GM12892 (cell line): ENCODE results near the gene FERD3L.

Source experiments
- POLR2AphosphoS5 ChIP-seq: IDR thresholded peaks from 2 replicates; pipeline ENCODE4 v1.6.1; 2011; ENCODE audit warnings: low read depth, low read length, control low read depth
- TAF1 ChIP-seq: IDR thresholded peaks from 2 replicates; pipeline ENCODE4 v1.6.1; 2011; ENCODE audit warnings: low read depth, mild to moderate bottlenecking, control low read depth, low read length, borderline replicate concordance

DNA sequence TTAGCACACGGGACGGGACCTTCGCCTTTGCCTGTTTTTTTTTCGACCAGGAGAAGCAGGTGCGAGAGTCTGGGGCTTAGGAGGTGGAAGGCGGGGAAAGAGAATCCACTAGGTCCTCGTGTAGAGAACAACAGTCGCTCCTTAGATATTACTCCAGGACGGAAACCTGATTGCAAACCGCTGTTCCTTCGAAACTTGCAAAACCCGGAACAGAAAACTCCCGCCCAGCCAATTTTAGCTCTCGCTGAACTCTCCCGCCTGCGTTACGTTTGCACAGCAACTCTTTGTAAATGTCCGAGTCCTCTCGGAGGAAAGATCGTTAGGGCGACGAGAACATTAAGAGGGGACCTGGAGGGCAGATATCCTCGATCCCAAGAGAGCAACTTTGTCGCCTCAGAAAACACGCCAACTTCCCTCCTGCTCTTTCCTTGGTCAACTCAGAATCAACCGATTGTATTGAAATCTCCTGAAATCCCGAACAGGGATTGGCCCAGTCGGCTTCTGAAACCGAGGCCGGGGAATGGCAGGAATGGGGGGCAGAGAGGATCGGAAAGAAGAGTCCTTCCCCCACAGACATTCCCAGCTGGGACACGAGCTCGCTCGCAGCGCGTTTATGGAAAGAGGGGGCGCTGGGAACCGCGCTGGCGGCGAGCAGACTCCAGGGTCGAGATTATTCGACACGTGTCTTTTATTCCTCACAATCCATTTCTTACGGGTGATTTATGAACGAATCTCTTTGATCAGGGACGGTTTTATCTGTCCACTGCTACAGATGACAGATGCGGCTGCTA is 37.7 kb downstream of the FERD3L start:
- TF ChIP-seq POLR2AphosphoS5 (no peak), TAF1 (no peak)
